Measurements from ENCODE around the gene DIAPH2.

Gene DIAPH2

GRCh38 chrX:97619499-97619898 is 934.9 kb downstream of the DIAPH2 start:
- no peak for DNase-seq
- intact Hi-C loops (cut with DNase I; ENCODE audit: low total_unique reads), result no loop called here

GRCh38 chrX:97622111-97622510 is 937.5 kb downstream of the DIAPH2 start:
- Histone ChIP-seq H3K4me1 (no peaks in the 10 kb centered on the region), H3K9me3 (no peaks in the 10 kb centered on the region), H3K27ac (no peak overlapping the region), H3K27me3 (no peaks in the 10 kb centered on the region), H3K36me3 (no peaks in the 10 kb centered on the region), H3K4me3 (no peak overlapping the region)
- no peak for TF ChIP-seq CTCF (IDR thresholded peaks at IDR 0.05)
- no peak for DNase-seq
- intact Hi-C loops (cut with DNase I; ENCODE audit: low total_unique reads), result no loop called here

More at GRCh38 chrX:97619499-97619898, 934.9 kb downstream of the DIAPH2 start:
- H3K4me1 ChIP-seq, result no peaks in the 10 kb centered on the region
- H3K4me3 ChIP-seq, result no peak overlapping the region
- TF ChIP-seq CTCF (IDR thresholded peaks at IDR 0.05), result no peak
- no peaks in the 10 kb centered on the region for H3K36me3 ChIP-seq
- no peaks in the 10 kb centered on the region for H3K27me3 ChIP-seq
- H3K9me3 ChIP-seq, result no peaks in the 10 kb centered on the region
- H3K27ac ChIP-seq, result no peak overlapping the region

GRCh38 chrX:97628326-97628725 is 943.7 kb downstream of the DIAPH2 start:
- no peak for DNase-seq
- Histone ChIP-seq H3K36me3 (no peaks in the 10 kb centered on the region), H3K4me3 (no peak overlapping the region), H3K27ac (no peak overlapping the region), H3K27me3 (no peaks in the 10 kb centered on the region), H3K4me1 (no peaks in the 10 kb centered on the region), H3K9me3 (no peaks in the 10 kb centered on the region)
- no peak for TF ChIP-seq CTCF (IDR thresholded peaks at IDR 0.05)
- intact Hi-C loops (cut with DNase I; ENCODE audit: low total_unique reads), result no loop called here

- no peak for DNase-seq
- H3K27ac ChIP-seq, result no peak overlapping the region
- H3K4me1 ChIP-seq, result no peaks in the 10 kb centered on the region
- H3K9me3 ChIP-seq, result no peaks in the 10 kb centered on the region
- no peaks in the 10 kb centered on the region for H3K27me3 ChIP-seq
- no peaks in the 10 kb centered on the region for H3K36me3 ChIP-seq
- intact Hi-C loops (cut with DNase I; ENCODE audit: low total_unique reads), result no loop called here
- no peak for TF ChIP-seq CTCF (IDR thresholded peaks at IDR 0.05)
- no peak overlapping the region for H3K4me3 ChIP-seq
Observed at GRCh38 chrX:97628807-97629596, 944.4 kb downstream of the DIAPH2 start.

- no peak overlapping the region for H3K4me3 ChIP-seq
- no peak for TF ChIP-seq CTCF (IDR thresholded peaks at IDR 0.05)
- intact Hi-C loops (cut with DNase I; ENCODE audit: low total_unique reads), result no loop called here
- H3K36me3 ChIP-seq, result no peaks in the 10 kb centered on the region
- DNase-seq, result no peak
- no peak overlapping the region for H3K27ac ChIP-seq
- no peaks in the 10 kb centered on the region for H3K9me3 ChIP-seq
- H3K27me3 ChIP-seq, result no peaks in the 10 kb centered on the region
- no peaks in the 10 kb centered on the region for H3K4me1 ChIP-seq
Observed at GRCh38 chrX:97629597-97629985, 944.9 kb downstream of the DIAPH2 start.
